K562 (cell line): ENCODE data around the gene UBAC2. TPM values are rescaled to one million over a fixed set of nuclear protein-coding genes. Genes with fewer than 3 reads are reported as not detected.
A peak's percentile ranks its signal among the peaks of the same experiment; 100 is the strongest.

ENCODE experiments used
- CBFA2T3 ChIP-seq: fragments of 450-650 bp; IDR thresholded peaks from 2 replicates; pipeline ENCODE4 v1.6.1; 2017
- CSDE1 ChIP-seq, 2 experiments: fragments of 450-650 bp; IDR thresholded peaks; 2 replicates each; pipeline ENCODE4 v1.6.1; 2016; ENCODE audit warnings: mild to moderate bottlenecking in 1 of 2
- E2F6 ChIP-seq, 2 experiments: IDR thresholded peaks; 2 replicates each; pipeline ENCODE4 v1.6.1; 2011; ENCODE audit warnings: borderline replicate concordance in 1 of 2, control low read depth in 1 of 2, low read depth in 1 of 2, low read length in 1 of 2, mild to moderate bottlenecking in 1 of 2, mixed read lengths in 1 of 2, moderate library complexity in 1 of 2; ENCODE audit not compliant: insufficient read depth in 1 of 2, insufficient read length in 1 of 2, poor library complexity in 1 of 2, severe bottlenecking in 1 of 2; ENCODE audit errors: extremely low read depth in 1 of 2
- ELF4 ChIP-seq: fragments of 450-650 bp; formaldehyde crosslinking; IDR thresholded peaks from 2 replicates; pipeline ENCODE4 v1.4.0; 2022; ENCODE audit warnings: missing genetic modification characterization
- FOXA3 ChIP-seq, 2 experiments: fragments of 450-650 bp in 1 of 2; sonication (generic) in 1 of 2; formaldehyde crosslinking; IDR thresholded peaks in 1 of 2; conservative IDR thresholded peaks in 1 of 2; 2 replicates each; pipeline versions ENCODE4 v1.4.0 to v1.8.0; 2020 to 2022; ENCODE audit warnings: mild to moderate bottlenecking in 2 of 2, missing genetic modification reagents in 1 of 2
- MCM2 ChIP-seq: fragments of 450-650 bp; IDR thresholded peaks from 2 replicates; pipeline ENCODE4 v1.6.1; 2017; ENCODE audit warnings: low read depth, mild to moderate bottlenecking
- NR3C1 ChIP-seq: sonication (generic); formaldehyde crosslinking; IDR thresholded peaks from 2 replicates; pipeline ENCODE4 v1.8.1; 2022; ENCODE audit warnings: missing genetic modification reagents
- PCBP2 ChIP-seq: fragments of 200-400 bp; formaldehyde crosslinking; IDR thresholded peaks from 2 replicates; pipeline ENCODE4 v1.6.1; 2018; ENCODE audit warnings: low read length, low read depth, mild to moderate bottlenecking, moderate library complexity; ENCODE audit not compliant: poor library complexity, severe bottlenecking
- SFPQ ChIP-seq: fragments of 200-400 bp; formaldehyde crosslinking; IDR thresholded peaks from 2 replicates; pipeline ENCODE4 v1.6.1; 2017; ENCODE audit warnings: mild to moderate bottlenecking, low read depth, low read length, moderate library complexity
- SNRNP70 ChIP-seq: fragments of 200-400 bp; formaldehyde crosslinking; optimal IDR thresholded peaks from 2 replicates; pipeline ENCODE3; 2017; ENCODE audit warnings: low read depth, low read length
- SRF ChIP-seq, 2 experiments: fragments of 250-450, 450-650 bp in 1 of 2; sonication (Bioruptor Pico) in 1 of 2; sonication (generic) in 1 of 2; formaldehyde crosslinking; IDR thresholded peaks; 2 replicates each; pipeline versions ENCODE4 v1.5.0 to v1.5.1; 2020 to 2022; ENCODE audit warnings: mild to moderate bottlenecking in 1 of 2, missing genetic modification reagents in 1 of 2
- SRSF9 ChIP-seq: fragments of 200-400 bp; formaldehyde crosslinking; IDR thresholded peaks from 2 replicates; pipeline ENCODE4 v1.6.1; 2017; ENCODE audit warnings: low read depth, low read length, borderline replicate concordance
- TFAM ChIP-seq: fragments of 250-450 bp; sonication (Bioruptor Pico); conservative IDR thresholded peaks from 2 replicates; pipeline ENCODE4 v1.5.0; 2021; ENCODE audit warnings: mild to moderate bottlenecking, moderate library complexity
- U2AF2 ChIP-seq: fragments of 200-400 bp; formaldehyde crosslinking; optimal IDR thresholded peaks from 2 replicates; pipeline ENCODE3; 2017; ENCODE audit warnings: low read depth, mild to moderate bottlenecking, low read length
- WHSC1 ChIP-seq: IDR thresholded peaks from one replicate; pipeline ENCODE4 v1.6.1; 2012; ENCODE audit warnings: low read length, control low read depth, inconsistent platforms
- ZNF668 ChIP-seq: fragments of 250-450 bp; sonication (Bioruptor Pico); IDR thresholded peaks from 2 replicates; pipeline ENCODE4 v1.8.0; 2022; ENCODE audit warnings: mild to moderate bottlenecking, inconsistent platforms
- polyA plus RNA-seq, 8 experiments: library from polyadenylated mRNA; depleted of rRNA in 4 of 8; stranded (reverse) in 5 of 8; unstranded in 3 of 8; fragments of >200 nt; fragmentation: Nextera tagmentation in 2 of 8; fragmentation: Illumina TruSeq in 1 of 8; extraction: Ambion mirVana in 2 of 8; extraction: Trizol in 1 of 8; gene quantifications; 2 replicates each; pipeline versions ENCODE4 v1.2.1 to v1.2.3, GENCODE V29; 2011 to 2014; ENCODE audit warnings: inconsistent platforms in 1 of 8, missing spikeins in 1 of 8
- total RNA-seq, 7 experiments: library from RNA; depleted of rRNA in 6 of 7; stranded (reverse); fragments of >200 nt in 6 of 7; fragmentation: Illumina TruSeq in 2 of 7; extraction: Trizol in 2 of 7; gene quantifications; 2 replicates each; pipeline versions ENCODE4 v1.2.1 to v1.2.3, GENCODE V29; 2011 to 2021; ENCODE audit warnings: low replicate concordance in 1 of 7
- TF ChIP-seq, protein P1 (sequence below): fragments of 250-450 bp; sonication (Bioruptor Pico); IDR thresholded peaks from 2 replicates; pipeline ENCODE4 v1.9.0; 2021; ENCODE audit warnings: mild to moderate bottlenecking
- TF ChIP-seq, protein P2 (sequence below): fragments of 250-450 bp; sonication (Bioruptor Pico); IDR thresholded peaks from 2 replicates; pipeline ENCODE4 v1.8.0; 2021; ENCODE audit warnings: mild to moderate bottlenecking, moderate library complexity
- TF ChIP-seq, protein P3 (sequence below): sonication (generic); formaldehyde crosslinking; IDR thresholded peaks from 2 replicates; pipeline ENCODE4 v1.8.0; 2023; ENCODE audit warnings: mild to moderate bottlenecking, missing genetic modification reagents
- TF ChIP-seq, protein P4 (sequence below): fragments of 250-450 bp; sonication (Bioruptor Pico); IDR thresholded peaks from 2 replicates; pipeline ENCODE4 v1.4.0; 2020; ENCODE audit warnings: borderline replicate concordance

Gene UBAC2
- total and polyA plus RNA-seq, 9 of the 15 experiments (the other 6 are each of a cell fraction or from before 2014, with no cell fraction given): 6.0 to 84.1 (median 32.3) TPM

- no peak for TF ChIP-seq ELF4 (CRISPR knock-in tag)
- TF ChIP-seq, protein P1, sequence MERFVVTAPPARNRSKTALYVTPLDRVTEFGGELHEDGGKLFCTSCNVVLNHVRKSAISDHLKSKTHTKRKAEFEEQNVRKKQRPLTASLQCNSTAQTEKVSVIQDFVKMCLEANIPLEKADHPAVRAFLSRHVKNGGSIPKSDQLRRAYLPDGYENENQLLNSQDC (CRISPR knock-in tag): no peak
- peak in 1 of 2 experiments; percentile 89; a peak in 2 of 4 replicates for TF ChIP-seq SRF (CRISPR knock-in tag; IDR thresholded peaks at IDR 0.05)
- TF ChIP-seq E2F6 (IDR thresholded peaks at IDR 0.05; ENCODE audit: borderline replicate concordance in 1 of 2, extremely low read depth in 1 of 2, insufficient read depth in 1 of 2, insufficient read length in 1 of 2, low read depth in 1 of 2, low read length in 1 of 2, poor library complexity in 1 of 2, severe bottlenecking in 1 of 2): no peak
- no peak for TF ChIP-seq SFPQ
- TF ChIP-seq, protein P2, sequence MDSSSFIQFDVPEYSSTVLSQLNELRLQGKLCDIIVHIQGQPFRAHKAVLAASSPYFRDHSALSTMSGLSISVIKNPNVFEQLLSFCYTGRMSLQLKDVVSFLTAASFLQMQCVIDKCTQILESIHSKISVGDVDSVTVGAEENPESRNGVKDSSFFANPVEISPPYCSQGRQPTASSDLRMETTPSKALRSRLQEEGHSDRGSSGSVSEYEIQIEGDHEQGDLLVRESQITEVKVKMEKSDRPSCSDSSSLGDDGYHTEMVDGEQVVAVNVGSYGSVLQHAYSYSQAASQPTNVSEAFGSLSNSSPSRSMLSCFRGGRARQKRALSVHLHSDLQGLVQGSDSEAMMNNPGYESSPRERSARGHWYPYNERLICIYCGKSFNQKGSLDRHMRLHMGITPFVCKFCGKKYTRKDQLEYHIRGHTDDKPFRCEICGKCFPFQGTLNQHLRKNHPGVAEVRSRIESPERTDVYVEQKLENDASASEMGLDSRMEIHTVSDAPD (CRISPR knock-in tag): no peak
- TF ChIP-seq CBFA2T3: peak; percentile 65
- no peak for TF ChIP-seq PCBP2
- peak; percentile 21 to 90; a peak in 2 of 4 replicates for TF ChIP-seq FOXA3 (CRISPR knock-in tag; conservative IDR thresholded peaks at IDR 0.05 in 1 of 2, IDR thresholded peaks at IDR 0.05 in 1 of 2)
- no peak for TF ChIP-seq TFAM (CRISPR knock-in tag)
- no peak for TF ChIP-seq ZNF668
- TF ChIP-seq U2AF2: no peak
- TF ChIP-seq SRSF9: no peak
- TF ChIP-seq WHSC1: no peak
- TF ChIP-seq NR3C1: no peak
- TF ChIP-seq, protein P3, sequence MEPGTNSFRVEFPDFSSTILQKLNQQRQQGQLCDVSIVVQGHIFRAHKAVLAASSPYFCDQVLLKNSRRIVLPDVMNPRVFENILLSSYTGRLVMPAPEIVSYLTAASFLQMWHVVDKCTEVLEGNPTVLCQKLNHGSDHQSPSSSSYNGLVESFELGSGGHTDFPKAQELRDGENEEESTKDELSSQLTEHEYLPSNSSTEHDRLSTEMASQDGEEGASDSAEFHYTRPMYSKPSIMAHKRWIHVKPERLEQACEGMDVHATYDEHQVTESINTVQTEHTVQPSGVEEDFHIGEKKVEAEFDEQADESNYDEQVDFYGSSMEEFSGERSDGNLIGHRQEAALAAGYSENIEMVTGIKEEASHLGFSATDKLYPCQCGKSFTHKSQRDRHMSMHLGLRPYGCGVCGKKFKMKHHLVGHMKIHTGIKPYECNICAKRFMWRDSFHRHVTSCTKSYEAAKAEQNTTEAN: no peak
- no peak for TF ChIP-seq SNRNP70
- no peak for TF ChIP-seq CSDE1 (IDR thresholded peaks at IDR 0.05)
- TF ChIP-seq MCM2: no peak
- TF ChIP-seq, protein P4, sequence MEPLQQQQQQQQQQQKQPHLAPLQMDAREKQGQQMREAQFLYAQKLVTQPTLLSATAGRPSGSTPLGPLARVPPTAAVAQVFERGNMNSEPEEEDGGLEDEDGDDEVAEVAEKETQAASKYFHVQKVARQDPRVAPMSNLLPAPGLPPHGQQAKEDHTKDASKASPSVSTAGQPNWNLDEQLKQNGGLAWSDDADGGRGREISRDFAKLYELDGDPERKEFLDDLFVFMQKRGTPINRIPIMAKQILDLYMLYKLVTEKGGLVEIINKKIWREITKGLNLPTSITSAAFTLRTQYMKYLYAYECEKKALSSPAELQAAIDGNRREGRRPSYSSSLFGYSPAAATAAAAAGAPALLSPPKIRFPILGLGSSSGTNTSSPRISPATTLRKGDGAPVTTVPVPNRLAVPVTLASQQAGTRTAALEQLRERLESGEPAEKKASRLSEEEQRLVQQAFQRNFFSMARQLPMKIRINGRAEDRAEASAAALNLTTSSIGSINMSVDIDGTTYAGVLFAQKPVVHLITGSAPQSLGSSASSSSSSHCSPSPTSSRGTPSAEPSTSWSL (CRISPR knock-in tag): no peak
Observed at GRCh38 chr13:99151516-99151915, 49.1 kb upstream of the UBAC2 start (continued).
